Peyer's patch (tissue), 4 donors: ENCODE data around the gene RPAIN.

Experiments used
- POLR2A ChIP-seq, 2 donors: fragments of 450-650 bp; IDR thresholded peaks; one replicate each; pipeline ENCODE4 v1.5.1; 2017; ENCODE audit warnings: antibody characterized with exemption in 2 of 2, mild to moderate bottlenecking in 2 of 2, moderate library complexity in 2 of 2
- TF ChIP-seq, protein P1 (sequence below), 6 experiments: fragments of 450-650 bp in 4 of 6; fragments of 200-600 bp in 2 of 6; sonication (generic) in 1 of 6; IDR thresholded peaks; one replicate each; pipeline ENCODE4 v1.5.1; 2017 to 2019; ENCODE audit warnings: antibody characterized with exemption in 6 of 6, mild to moderate bottlenecking in 3 of 6, moderate library complexity in 1 of 6

DNA sequence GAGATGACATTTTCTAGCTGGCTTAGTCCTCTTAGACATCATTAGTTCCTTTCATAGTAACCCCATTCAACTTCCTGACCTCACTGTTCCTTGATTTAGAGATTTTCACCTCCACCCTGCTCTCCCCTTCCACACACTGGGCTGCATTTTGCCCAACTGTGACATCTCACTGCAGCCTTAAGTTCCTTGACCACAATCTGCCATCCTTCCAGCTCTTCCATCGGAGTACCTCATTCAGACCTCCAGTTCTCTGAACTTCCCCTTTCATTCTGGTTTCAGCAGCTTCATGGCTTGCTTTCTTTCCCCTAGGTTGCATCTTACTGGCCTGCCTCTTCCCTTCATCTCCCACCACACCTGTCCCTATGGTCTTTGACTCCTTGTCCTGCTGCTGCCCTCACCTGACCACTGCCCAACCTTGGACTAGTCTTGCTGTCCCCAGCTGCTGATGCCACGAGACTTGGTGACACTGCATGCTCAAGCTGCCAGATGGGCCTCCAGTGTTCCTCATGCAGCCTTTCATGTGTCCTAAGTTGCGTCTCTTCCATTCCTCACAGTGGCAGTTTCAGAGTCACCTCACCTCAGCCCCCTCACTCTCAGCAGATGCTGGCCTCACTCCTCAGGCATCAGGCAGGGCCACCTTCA, 41.3 kb upstream of the RPAIN start:
- TF ChIP-seq, protein P1, sequence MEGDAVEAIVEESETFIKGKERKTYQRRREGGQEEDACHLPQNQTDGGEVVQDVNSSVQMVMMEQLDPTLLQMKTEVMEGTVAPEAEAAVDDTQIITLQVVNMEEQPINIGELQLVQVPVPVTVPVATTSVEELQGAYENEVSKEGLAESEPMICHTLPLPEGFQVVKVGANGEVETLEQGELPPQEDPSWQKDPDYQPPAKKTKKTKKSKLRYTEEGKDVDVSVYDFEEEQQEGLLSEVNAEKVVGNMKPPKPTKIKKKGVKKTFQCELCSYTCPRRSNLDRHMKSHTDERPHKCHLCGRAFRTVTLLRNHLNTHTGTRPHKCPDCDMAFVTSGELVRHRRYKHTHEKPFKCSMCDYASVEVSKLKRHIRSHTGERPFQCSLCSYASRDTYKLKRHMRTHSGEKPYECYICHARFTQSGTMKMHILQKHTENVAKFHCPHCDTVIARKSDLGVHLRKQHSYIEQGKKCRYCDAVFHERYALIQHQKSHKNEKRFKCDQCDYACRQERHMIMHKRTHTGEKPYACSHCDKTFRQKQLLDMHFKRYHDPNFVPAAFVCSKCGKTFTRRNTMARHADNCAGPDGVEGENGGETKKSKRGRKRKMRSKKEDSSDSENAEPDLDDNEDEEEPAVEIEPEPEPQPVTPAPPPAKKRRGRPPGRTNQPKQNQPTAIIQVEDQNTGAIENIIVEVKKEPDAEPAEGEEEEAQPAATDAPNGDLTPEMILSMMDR (IDR thresholded peaks at IDR 0.05), result no peak
- no peak for TF ChIP-seq POLR2A (IDR thresholded peaks at IDR 0.05)
